ENCODE data around the gene TMEM181. TPM values are rescaled to one million over a fixed set of nuclear protein-coding genes. Genes with fewer than 3 reads are reported as not detected.
"Not testable (repeated sequence)": the region's sequence is repeated elsewhere in the genome, so short reads cannot be mapped to it uniquely, and the experiment has no call there.

Gene TMEM181
- total RNA-seq, 2 donors from 2014 or later = 24.1 to 30.4 TPM

- intact Hi-C loops (cut with DNase I) = loop anchor here in 1 of 2 donors (10.0 kb wide), 1 partner anchor 385 kb away; no protein-coding TSS in a partner anchor
- DNase-seq (ENCODE audit: low spot score) = no peak
Measured at GRCh38 chr6:158609455-158610155, 49.7 kb downstream of the TMEM181 start.

DNA sequence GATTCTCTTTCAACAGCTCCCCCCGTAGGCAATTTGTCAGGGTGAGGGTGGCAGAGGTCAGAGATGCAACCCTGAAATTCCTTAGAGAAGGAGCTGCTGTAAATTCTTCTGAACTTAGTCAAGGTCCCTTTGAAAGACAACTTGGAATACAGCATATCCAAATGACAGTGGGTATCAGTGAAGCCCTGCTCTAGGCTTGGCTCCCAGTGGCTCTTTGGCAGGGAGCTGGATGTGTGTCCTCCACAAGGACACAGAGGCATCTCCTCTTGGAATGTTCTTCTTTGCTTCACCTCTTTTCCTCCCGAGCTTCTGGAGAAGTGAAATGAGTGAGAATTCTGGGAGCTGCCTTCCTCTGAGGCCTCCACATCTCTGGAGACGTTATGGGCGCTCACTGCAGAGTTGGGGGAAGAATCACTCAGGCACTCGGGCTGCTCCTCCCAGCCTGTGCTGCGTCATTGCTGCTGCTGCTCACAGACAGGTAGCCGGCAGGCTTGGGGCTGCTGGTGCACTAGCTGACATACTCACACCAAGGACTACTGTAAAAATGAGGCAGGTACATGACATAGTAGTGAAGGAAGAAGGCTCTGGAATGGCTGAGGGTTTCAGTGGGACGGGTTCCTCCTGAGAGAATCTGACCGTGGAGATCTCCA lies 50.6 kb downstream of the TMEM181 start:
- no peak for DNase-seq (ENCODE audit: low spot score)
- intact Hi-C loops (cut with DNase I) = no loop called here

DNA sequence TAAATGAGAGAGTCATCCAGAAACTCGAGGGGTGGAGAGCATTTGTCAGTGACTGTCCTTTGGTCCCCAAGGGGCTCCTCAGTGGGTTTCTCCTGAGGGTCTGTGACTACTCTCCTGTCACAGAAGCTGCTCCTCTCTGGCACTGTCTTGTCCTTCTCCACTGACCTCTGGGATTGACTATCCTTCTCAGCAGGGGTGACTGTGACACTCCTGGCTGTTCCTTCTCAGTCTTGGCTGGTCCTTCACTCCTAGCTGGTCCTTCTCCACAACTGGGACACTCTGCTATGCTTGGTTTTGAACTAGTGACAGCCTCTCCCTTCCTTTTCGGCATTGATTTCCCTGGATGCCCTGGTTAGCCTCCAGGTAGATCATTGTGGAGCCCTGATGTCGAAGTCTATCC lies 51.1 kb downstream of the TMEM181 start:
- intact Hi-C loops (cut with DNase I) = no loop called here
- DNase-seq (ENCODE audit: low spot score) = no peak

DNA sequence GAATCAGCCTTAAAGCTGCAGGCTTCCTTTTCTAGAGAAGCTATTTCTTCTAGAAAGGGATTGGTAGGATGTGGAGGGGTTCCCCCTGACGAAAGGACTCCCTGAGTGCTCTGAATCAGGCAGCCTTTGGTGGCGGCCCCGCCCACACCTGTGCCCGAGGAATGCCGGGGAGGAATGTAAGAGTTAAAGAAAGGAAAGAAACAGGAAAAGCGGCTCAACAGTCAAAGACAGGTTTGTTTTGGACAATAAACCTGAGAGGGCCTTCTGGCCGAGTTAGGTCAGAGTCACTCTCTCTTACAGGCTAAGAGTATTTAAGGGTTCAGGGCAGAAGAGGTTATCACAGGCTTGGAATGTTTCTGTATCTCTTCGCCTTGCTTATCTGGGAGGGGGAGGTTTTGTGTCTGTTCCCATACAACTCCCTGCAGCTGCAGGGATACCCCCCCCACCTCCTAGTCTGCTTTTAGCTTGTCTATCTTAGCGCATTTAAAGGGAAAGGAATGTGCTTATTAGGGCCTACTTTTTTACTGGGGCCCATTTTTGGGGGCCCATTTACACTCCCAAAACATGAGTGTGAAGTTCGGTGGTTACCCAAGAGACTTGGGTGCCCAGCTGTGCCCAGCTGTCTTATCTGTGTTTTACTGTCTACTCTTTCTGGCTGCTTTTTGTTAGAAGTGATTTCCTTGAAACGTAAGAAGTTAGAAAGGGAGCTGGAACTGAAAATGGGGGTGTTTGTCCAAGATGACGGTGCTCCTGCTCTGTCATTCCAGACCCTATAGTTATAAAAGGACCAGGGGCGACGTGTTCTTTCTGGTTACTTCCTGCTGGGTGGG lies 51.9 kb downstream of the TMEM181 start:
- intact Hi-C loops (cut with DNase I) = no loop called here
- DNase-seq (ENCODE audit: low spot score) = no peak

- DNase-seq (ENCODE audit: low spot score); intact Hi-C loops (cut with DNase I): not testable (repeated sequence)
Measured at GRCh38 chr6:158614606-158615005, 54.7 kb downstream of the TMEM181 start.

GRCh38 chr6:158618289-158618688 lies 58.4 kb downstream of the TMEM181 start:
- intact Hi-C loops (cut with DNase I); DNase-seq (ENCODE audit: low spot score): not testable (repeated sequence)

GRCh38 chr6:158619922-158620801 lies 60.3 kb downstream of the TMEM181 start:
- intact Hi-C loops (cut with DNase I) = no loop called here

DNA sequence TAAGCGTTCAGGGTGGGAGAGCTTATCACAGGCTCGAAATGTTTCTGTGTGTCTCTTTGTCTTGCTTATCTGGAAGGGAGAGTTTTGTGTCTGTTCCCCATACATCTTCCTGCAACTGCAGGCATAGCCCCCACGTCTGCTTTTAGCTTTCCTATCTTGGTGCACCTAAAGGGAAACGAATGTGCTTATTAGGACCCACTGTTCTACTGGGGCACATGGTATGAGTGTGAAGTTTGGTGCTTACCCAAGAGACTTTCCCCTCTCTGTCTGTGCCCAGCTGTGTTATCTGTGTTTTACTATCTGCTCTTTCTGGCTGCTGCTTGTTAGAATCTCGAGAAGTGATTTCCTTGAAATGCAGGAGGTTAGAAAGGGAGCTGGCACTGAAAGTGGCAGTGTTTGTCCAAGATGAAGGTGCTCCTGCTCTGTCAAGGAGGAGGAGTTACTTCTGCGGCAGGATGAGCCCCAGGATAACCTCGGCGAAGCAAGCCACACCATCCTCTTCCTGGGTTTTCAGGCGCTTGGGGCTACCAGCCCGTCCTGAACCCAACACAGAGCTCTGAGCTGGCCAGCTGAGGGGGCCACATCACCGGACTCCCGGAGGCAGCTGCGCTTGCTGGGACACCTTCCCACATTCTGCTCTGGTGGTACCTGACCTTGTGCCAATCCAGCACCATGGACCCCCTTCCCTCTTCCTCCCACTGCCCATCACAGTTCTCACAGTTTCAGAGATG lies 61.2 kb downstream of the TMEM181 start:
- no peak for DNase-seq (ENCODE audit: low spot score)
- intact Hi-C loops (cut with DNase I) = no loop called here

More at GRCh38 chr6:158619922-158620801, 60.3 kb downstream of the TMEM181 start:
- no peak for DNase-seq (ENCODE audit: low spot score)

- intact Hi-C loops (cut with DNase I) = no loop called here
- DNase-seq (ENCODE audit: low spot score) = no peak
Measured at GRCh38 chr6:158621694-158622544, 62.0 kb downstream of the TMEM181 start.

- DNase-seq (ENCODE audit: low spot score) = no peak
- intact Hi-C loops (cut with DNase I) = no loop called here
Measured at GRCh38 chr6:158622545-158623190, 62.8 kb downstream of the TMEM181 start.

- no peak for DNase-seq (ENCODE audit: low spot score)
- intact Hi-C loops (cut with DNase I) = no loop called here
Measured at GRCh38 chr6:158624684-158625682, 65.1 kb downstream of the TMEM181 start.

- intact Hi-C loops (cut with DNase I) = no loop called here
- DNase-seq (ENCODE audit: low spot score) = no peak
Measured at GRCh38 chr6:158625881-158626305, 66.0 kb downstream of the TMEM181 start.

GRCh38 chr6:158626360-158627167 lies 66.7 kb downstream of the TMEM181 start:
- intact Hi-C loops (cut with DNase I) = no loop called here
- DNase-seq (ENCODE audit: low spot score) = no peak

- DNase-seq (ENCODE audit: low spot score) = no peak
- intact Hi-C loops (cut with DNase I) = no loop called here
Measured at GRCh38 chr6:158627168-158627939, 67.5 kb downstream of the TMEM181 start.

- intact Hi-C loops (cut with DNase I) = no loop called here
- DNase-seq (ENCODE audit: low spot score) = no peak
Measured at GRCh38 chr6:158627940-158628211, 68.0 kb downstream of the TMEM181 start.

Measured in posterior vena cava (tissue), 2 donors.